Osteoblast (primary cell): ENCODE measurements around the gene VPS51. TPM values are rescaled to one million over a fixed set of nuclear protein-coding genes. Genes with fewer than 3 reads are reported as not detected.

Experiments used
- DNase-seq: peaks from one replicate; pipeline ENCODE4 v3.0.0; 2011; ENCODE audit warnings: low spot score, mixed read lengths; ENCODE audit not compliant: insufficient read length; ENCODE audit errors: missing footprints
- H2AFZ ChIP-seq: 2 replicates; pipeline ENCODE4 v1.6.0; 2011; ENCODE audit warnings: mild to moderate bottlenecking, low read length
- H3K27ac ChIP-seq: 2 replicates; pipeline ENCODE4 v1.5.1; 2011; ENCODE audit warnings: mild to moderate bottlenecking, low read depth, low read length, moderate library complexity
- H3K27me3 ChIP-seq: 2 replicates; pipeline ENCODE4 v1.6.0; 2012; ENCODE audit warnings: mild to moderate bottlenecking, control low read depth, inconsistent platforms, low read length, moderate library complexity; ENCODE audit not compliant: insufficient read depth
- H3K36me3 ChIP-seq: 2 replicates; pipeline ENCODE4 v1.5.1; 2011; ENCODE audit warnings: mild to moderate bottlenecking, low read length, control low read depth, moderate library complexity; ENCODE audit not compliant: insufficient read depth
- H3K4me1 ChIP-seq: 2 replicates; pipeline ENCODE4 v1.5.1; 2011; ENCODE audit warnings: mild to moderate bottlenecking, low read length, control low read depth, moderate library complexity; ENCODE audit not compliant: insufficient read depth
- H3K4me2 ChIP-seq: 2 replicates; pipeline ENCODE4 v1.6.0; 2011; ENCODE audit warnings: mild to moderate bottlenecking, low read length; ENCODE audit not compliant: insufficient read depth
- H3K4me3 ChIP-seq: fragments of 200-600 bp; sonication (generic); 3 replicates; pipeline ENCODE4 v1.5.1; 2012; ENCODE audit warnings: mild to moderate bottlenecking, low read length, inconsistent platforms; ENCODE audit not compliant: insufficient read depth
- H3K79me2 ChIP-seq: 2 replicates; pipeline ENCODE4 v1.6.0; 2012; ENCODE audit warnings: mild to moderate bottlenecking, low read length, control low read depth, inconsistent platforms; ENCODE audit not compliant: insufficient read depth
- H3K9me3 ChIP-seq: 2 replicates; pipeline ENCODE4 v1.5.1; 2011; ENCODE audit warnings: low read depth, low read length, control low read depth
- H4K20me1 ChIP-seq: 2 replicates; pipeline ENCODE4 v1.6.0; 2012; ENCODE audit warnings: mild to moderate bottlenecking, low read length, control low read depth; ENCODE audit not compliant: insufficient read depth
- total RNA-seq: library from RNA; depleted of rRNA; stranded (reverse); fragments of >200 nt; gene quantifications from 2 replicates; pipeline ENCODE4 v1.2.3, GENCODE V29; 2012
- TF ChIP-seq, protein P1 (sequence below): IDR thresholded peaks from 2 replicates; pipeline ENCODE4 v1.5.1; 2011; ENCODE audit warnings: mild to moderate bottlenecking, low read depth, low read length, moderate library complexity; ENCODE audit errors: extremely low read depth

Gene VPS51
- total RNA-seq, 1 donor = 153 TPM

DNA sequence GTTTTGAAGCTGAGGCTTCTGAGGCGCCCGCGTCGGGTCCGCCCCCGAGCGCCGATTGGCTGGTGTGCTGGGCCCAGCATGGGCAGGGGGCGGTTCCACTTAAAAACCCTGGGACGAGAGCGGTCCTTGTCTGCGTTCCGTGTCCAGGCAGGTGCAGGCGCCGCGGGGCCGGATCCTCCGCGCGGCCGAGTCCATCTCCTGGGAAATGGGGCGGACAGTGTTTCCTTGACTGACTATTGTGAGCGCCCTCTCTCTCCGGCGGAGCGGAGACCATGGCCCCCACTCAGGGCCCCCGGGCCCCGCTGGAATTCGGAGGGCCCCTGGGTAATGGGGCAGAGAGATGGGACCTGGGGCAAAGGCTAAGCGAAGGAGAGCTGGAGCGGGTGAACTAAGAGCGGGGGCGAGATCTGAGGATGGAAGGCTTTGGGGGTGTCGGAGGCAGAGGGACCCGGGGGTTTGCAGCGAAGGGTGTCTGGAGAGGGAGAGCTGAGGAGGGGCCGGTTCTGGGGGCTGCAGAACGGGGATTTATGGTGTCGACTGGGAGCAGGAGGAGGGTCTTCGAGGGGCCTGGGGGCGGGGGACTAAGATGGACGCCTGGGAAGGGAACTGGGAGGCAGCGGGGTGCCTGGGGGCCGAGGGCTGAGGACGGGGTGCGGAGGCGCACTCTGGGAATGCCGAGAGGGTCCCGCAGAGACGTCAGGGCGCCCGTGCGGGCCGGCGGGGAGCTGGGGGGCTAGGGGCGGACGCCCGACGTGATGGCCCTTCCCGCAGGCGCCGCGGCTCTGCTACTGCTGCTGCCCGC lies 15.9 kb downstream of the VPS51 start, which contains the start of gene TM7SF2:
Gene TM7SF2 (plus strand): TSS at position 129 of the 802 bp plus-strand sequence. CDS start 144 bp downstream, at position 273.
- H2AFZ ChIP-seq = peak within 1 kb of the TSS; percentile 27
- H3K4me1 ChIP-seq = peaks cover 23% of the 10 kb centered on the region
- peak within 1 kb of the TSS; percentile 92 for H3K4me2 ChIP-seq
- TF ChIP-seq, protein P1, sequence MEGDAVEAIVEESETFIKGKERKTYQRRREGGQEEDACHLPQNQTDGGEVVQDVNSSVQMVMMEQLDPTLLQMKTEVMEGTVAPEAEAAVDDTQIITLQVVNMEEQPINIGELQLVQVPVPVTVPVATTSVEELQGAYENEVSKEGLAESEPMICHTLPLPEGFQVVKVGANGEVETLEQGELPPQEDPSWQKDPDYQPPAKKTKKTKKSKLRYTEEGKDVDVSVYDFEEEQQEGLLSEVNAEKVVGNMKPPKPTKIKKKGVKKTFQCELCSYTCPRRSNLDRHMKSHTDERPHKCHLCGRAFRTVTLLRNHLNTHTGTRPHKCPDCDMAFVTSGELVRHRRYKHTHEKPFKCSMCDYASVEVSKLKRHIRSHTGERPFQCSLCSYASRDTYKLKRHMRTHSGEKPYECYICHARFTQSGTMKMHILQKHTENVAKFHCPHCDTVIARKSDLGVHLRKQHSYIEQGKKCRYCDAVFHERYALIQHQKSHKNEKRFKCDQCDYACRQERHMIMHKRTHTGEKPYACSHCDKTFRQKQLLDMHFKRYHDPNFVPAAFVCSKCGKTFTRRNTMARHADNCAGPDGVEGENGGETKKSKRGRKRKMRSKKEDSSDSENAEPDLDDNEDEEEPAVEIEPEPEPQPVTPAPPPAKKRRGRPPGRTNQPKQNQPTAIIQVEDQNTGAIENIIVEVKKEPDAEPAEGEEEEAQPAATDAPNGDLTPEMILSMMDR = no peak
- peaks cover 19% of the 10 kb centered on the region for H3K79me2 ChIP-seq
- peaks cover 10% of the 10 kb centered on the region for H3K36me3 ChIP-seq
- H3K4me3 ChIP-seq = peak within 1 kb of the TSS; percentile 67
- H3K27me3 ChIP-seq = no peaks in the 10 kb centered on the region
- peaks cover 22% of the 10 kb centered on the region for H4K20me1 ChIP-seq
- peak; percentile 100 for DNase-seq
- H3K27ac ChIP-seq = no peak within 1 kb of the TSS
- H3K9me3 ChIP-seq = no peaks in the 10 kb centered on the region

DNA sequence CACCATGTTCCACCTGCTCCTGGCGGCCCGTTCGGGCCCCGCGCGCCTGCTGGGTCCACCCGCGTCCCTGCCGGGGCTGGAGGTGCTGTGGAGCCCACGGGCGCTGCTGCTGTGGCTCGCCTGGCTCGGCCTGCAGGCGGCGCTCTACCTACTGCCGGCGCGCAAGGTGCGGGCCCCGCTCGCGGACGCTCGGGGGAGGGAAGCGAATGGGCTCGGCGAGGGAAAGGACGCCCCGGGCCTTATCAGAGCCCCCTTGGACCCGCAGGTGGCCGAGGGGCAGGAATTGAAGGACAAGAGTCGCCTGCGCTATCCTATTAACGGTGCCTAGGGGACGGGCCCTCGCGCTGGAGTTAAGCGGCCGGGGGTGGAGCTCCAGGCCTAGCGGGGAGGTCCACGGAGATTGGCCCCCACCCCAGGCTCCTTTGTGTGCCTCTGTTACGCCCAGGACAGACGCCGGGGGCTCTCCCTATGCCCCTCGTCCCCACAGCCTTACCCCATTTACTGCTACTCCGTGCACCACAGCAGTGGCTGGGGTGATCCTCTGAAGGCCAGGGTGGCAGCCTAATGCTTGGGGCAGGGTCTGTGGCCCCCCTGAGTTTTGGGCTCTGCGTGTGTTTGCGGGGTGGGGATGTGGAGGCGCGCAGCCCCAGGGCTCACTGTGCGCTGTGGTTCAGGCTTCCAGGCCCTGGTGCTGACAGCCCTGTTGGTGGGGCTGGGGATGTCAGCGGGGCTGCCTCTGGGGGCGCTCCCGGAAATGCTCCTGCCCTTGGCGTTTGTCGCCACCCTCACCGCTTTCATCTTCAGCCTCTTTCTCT lies 16.7 kb downstream of the VPS51 start:
- peaks cover 19% of the 10 kb centered on the region for H3K79me2 ChIP-seq
- H3K9me3 ChIP-seq = no peaks in the 10 kb centered on the region
- H3K4me3 ChIP-seq = peak overlapping the region; percentile 67
- H3K4me2 ChIP-seq = peak overlapping the region; percentile 92
- H3K36me3 ChIP-seq = peaks cover 8% of the 10 kb centered on the region
- peak; percentile 96 for DNase-seq
- H3K27ac ChIP-seq = no peak overlapping the region
- H4K20me1 ChIP-seq = peaks cover 22% of the 10 kb centered on the region
- H3K4me1 ChIP-seq = peaks cover 27% of the 10 kb centered on the region
- peak overlapping the region; percentile 27 for H2AFZ ChIP-seq
- TF ChIP-seq, protein P1 = peak; percentile 66
- no peaks in the 10 kb centered on the region for H3K27me3 ChIP-seq

DNA sequence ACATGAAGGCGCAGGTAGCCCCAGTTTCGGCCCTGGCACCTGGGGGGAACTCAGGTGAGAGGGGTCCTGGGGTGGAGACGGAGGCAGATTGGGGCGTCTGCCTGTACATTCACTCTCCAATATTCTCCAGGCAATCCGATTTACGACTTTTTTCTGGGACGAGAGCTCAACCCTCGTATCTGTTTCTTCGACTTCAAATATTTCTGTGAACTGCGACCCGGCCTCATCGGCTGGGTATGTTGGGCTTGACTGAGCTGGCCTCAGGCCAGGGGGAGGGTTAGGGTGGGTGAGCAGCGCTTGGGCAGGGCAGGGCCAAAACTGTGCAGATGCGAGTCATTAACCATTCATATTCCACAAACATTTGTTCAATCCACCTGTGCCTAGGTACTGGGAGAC lies 17.3 kb downstream of the VPS51 start:
- no peak overlapping the region for H2AFZ ChIP-seq
- peaks cover 27% of the 10 kb centered on the region for H3K4me1 ChIP-seq
- DNase-seq = peak; percentile 74
- TF ChIP-seq, protein P1 = no peak
- peaks cover 22% of the 10 kb centered on the region for H4K20me1 ChIP-seq
- no peak overlapping the region for H3K27ac ChIP-seq
- H3K27me3 ChIP-seq = no peaks in the 10 kb centered on the region
- H3K9me3 ChIP-seq = no peaks in the 10 kb centered on the region
- H3K79me2 ChIP-seq = peaks cover 19% of the 10 kb centered on the region
- peak overlapping the region; percentile 67 for H3K4me3 ChIP-seq
- H3K36me3 ChIP-seq = peaks cover 13% of the 10 kb centered on the region
- peak overlapping the region; percentile 92 for H3K4me2 ChIP-seq

DNA sequence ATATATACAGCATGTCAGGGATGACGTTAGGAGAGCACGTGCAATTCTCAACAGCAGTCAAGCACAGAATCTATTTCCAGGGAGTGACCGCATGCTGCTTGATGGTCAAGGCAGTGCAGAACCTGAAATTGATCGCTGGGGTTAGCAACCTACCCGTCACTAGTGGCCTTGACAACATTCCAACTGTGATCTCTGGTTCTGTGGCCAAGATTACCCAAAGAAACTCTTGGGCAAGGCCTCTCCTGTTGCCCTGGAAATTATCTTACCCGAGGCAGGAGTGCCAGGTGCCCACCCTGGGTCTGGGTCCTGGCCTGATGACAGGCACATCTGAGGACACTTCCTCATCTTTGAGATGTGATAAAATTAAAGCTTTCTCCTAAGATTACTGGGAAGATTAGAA lies 17.8 kb downstream of the VPS51 start:
- Histone ChIP-seq H3K4me2 (no peak overlapping the region), H3K9me3 (no peaks in the 10 kb centered on the region), H3K27me3 (no peaks in the 10 kb centered on the region), H2AFZ (no peak overlapping the region), H3K4me3 (no peak overlapping the region), H3K27ac (no peak overlapping the region), H3K4me1 (peaks cover 27% of the 10 kb centered on the region), H3K79me2 (peaks cover 19% of the 10 kb centered on the region), H3K36me3 (peaks cover 18% of the 10 kb centered on the region), H4K20me1 (peaks cover 22% of the 10 kb centered on the region)
- peak; percentile 52 for DNase-seq
- TF ChIP-seq, protein P1 = no peak
